HG03139 (cell line): ENCODE data around the gene ST7.

ENCODE experiments used
- ATAC-seq: cut with Tn5 transposase; IDR thresholded peaks from one replicate; pipeline ENCODE4 v1.9.1; 2021; ENCODE audit not compliant: unreplicated experiment

ST7 gene

DNA sequence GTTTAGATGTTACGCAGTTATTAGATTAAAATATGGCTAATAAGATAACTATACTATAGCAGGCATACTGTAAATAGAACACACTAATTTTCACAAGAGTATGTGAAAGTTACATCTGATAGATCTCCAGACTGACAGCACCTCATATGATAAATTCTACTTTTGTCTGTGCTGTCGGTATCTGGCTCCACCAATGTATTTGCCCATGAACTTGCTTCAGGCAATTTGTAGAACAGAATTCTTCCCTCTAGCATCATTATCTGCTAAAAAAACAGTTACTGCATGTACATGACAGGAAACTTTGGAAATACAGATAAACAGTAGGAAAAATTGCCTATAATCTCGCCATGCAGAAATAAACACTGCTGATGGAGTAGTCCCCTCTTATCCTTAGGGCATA, 231.8 kb downstream of the ST7 start:
- ATAC-seq = no peak

DNA sequence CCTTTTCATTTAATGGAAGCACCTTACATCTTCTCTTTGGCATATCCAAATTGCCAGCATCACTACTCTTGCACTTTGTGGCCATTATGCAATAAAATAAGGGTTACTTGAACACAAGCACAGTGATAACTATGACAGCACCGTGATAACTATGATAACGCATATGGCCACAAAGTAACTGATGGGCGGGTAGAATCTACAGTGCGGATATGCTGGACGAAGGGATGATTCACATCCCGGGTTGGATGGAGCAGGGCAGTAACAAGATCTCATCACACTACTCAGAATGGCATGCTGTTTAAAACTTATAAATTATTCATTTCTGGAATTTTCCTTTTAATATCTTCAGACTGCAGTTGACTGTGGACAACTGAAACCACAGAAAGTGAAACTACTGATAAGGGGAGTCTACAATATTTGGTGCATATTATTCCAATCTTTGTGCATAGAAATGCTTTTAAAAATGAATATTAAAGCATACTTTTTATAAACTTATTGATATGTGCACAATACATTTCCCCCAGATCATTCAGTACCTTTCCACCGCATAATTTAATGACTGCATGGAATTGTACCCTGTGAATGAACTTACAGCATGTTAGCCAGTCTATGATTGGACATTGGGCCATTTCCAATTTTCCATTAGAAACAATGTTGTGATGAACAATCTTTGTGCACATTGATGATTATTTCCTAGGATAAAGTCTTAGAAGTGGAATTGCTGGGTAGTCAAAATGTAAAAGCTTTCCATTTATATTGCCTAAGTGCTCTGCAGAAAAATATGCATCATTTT, 233.1 kb downstream of the ST7 start:
- no peak for ATAC-seq

DNA sequence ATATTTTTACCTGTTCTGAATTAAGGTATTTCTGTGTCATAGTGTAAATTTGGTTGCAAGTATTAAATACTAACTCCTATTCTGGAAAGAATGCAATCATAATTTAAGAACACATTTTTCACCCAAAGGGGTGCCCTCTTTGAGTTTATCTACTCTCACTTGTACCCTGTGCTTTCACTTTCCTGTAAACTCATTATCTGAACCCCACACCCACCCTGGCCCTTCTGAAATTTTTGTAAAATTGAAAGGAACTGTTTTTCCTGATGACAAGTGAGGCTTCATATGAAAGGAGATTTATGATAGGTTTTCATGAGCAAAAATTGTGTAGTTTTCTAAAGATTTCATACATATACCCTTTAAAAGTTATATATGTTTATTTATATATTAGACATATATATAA, 235.1 kb downstream of the ST7 start:
- ATAC-seq = no peak

DNA sequence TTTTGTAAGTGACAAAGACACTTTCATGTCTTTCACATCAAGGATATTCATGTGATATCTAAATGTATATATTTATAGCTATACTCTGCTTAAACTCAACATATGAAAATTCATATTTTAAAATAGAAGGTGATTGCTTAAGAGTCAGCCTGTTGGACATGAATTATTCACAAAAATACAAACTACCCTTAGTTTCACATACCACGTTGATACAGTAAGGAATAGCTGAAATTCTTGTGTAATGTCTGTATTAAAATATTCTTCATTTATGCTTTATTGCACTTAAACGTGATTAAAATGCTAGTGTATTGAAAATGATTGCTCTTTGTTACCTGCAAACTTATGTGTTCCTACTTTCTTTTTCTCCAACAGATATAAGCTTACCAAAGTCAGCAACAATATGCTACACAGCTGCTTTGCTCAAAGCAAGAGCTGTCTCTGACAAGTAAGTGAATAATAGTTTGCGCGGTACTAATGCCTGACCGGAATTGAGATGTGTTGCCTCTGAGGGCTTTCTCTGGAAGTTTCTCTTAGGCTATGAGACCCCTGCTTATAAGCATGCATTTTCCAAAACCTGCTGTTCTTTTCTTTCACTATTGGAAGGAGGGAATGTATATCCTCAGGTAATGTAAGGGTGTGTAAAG, 235.8 kb downstream of the ST7 start:
- ATAC-seq = no peak

DNA sequence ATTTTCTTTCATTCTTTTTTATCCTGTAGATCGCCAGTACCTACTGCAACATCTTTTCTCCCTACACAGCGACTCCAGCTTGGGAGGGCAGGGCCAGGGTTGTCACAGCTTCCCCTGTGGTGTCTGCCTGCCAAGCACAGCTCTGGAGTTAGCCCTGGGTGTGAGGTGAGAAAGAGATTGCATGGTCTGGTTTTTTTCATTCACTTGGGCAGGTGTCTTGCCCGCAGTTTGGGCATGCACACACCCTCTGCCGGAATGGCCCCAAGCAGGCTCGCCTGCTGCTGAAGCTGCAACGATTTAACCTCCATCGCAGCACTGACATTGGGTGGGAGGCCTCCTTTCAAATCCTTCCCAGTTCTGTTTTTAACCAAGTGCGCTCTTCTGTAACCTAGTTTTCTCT, 236.8 kb downstream of the ST7 start:
- no peak for ATAC-seq

DNA sequence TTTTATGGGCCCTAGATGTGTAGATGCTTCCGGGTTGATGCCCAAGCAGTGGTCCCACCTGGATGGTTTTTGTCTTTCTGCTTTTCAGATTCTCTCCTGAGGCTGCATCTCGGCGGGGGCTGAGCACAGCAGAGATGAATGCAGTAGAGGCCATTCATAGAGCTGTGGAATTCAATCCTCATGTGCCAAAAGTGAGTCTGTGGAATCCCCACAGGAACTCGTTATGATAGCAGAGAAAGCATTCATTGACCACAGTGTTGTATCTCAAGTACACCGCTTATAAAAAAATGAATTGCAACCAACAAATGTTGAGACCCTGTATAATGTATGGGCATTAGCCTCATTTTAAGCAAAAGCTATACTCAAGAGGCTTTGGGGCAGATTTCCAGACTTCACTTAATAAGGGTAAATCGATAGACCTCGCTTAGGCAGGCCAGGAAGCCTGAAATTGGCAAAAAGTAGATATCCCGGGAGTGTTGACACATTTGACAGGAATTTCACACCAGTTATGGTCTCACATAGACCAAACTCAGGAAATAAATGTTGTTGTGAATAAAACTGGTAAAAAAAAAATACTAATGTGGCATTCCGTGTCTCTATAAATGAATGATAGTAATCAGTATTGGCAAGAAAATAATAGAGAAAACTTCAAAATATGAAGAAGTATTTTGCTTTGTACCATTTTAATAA, 237.6 kb downstream of the ST7 start:
- ATAC-seq = no peak

DNA sequence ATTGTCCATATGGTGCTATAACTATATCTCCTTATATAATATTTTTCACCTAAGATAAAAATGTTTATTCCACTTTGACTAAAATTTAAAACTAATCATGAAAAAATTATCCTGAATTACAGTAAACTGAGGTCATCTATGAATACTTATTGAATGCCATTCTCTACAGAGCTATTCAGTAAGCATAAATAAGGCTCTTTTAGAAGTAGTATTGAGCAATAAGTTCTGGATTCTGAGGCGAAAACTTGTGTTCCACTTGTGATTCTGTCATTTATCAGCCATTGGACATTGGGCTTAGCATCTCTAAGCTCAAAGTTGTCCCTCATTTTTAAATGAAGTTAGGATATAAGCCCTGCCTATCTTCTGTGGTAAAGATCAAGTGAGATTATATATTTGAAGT, 238.8 kb downstream of the ST7 start:
- ATAC-seq = no peak

DNA sequence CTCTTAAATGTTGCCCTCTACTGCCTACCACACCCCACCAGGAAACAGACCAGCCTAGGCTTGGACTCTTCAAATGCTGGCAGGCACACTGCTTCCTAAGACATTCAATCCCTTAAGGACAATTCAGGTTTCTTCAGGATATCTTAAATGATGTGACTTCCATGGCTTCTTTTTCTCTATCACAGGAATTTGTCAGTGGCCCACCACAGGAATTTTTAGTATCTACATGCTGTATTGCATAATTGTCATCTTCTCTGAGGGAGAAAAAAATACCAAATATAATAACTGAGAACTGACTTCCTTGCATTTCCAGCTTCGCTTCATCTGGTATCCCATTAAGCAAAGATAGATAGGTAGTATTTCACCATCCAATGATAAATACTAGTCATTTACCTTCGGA, 240.3 kb downstream of the ST7 start:
- no peak for ATAC-seq

DNA sequence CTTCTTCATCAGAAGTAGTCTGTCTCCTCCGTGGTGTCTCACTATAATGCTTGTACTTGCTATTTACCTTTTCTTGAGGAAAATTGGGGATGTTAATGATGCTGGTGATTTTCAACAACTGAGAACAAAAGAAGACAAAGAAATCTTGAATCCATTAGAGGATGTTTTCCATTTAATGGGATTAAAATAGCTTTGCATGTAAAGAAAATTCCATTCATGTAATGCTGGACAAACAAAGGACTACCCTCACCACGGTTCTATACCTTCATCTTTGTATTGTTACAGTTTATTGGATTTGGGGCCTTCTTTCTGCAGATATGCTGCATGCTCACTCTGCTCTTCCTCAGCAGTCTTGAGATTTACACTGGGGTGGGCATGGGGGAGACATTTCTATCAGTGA, 241.1 kb downstream of the ST7 start:
- ATAC-seq = no peak

DNA sequence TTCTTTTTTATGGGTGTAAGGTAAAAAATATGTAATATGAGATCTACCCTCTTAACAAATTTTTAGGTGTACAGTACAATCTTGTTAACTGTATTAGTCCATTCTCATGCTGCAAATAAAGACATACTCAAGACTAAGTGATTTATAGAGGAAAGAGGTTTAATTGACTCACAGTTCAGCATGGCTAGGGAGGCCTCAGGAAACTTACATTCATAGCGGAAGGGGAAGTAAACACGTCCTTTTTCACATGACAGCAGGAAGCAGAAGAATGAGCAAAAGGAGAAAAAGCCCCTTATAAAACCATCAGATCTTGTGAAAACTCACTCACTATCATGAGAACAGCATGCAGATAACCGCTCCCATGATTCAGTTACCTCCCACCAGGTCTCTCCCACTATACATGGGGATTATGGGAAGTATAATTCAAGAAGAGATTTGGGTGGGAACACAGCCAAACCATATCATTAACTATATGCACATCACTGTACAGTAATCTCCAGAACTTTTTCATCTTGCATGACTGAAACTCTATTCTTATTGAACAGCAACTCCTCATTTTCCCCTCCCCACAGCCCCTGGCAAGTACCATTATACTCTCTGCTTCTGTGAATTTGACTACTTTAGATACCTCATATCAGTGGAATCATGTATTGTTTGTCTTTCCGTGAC, 242.2 kb downstream of the ST7 start:
- no peak for ATAC-seq

DNA sequence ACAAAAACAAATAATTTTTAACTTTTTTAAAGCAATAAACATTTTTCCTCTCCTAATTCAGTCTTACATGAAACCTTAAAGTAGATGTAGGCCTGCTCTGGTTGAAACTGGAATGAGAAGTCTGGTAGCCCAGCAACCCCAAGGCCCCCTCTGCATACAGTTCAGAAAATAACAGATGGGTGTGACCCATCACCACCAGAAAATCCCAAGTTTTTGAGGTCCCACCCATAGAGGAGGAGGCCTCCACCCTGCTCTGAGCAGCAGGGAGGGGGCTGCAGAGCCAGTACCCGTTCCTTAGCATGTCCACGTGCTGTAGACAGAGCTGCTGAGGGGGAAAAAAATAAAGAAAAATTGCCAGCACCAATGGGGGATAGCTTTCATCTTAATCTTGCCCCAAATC, 246.8 kb downstream of the ST7 start:
- ATAC-seq = no peak

DNA sequence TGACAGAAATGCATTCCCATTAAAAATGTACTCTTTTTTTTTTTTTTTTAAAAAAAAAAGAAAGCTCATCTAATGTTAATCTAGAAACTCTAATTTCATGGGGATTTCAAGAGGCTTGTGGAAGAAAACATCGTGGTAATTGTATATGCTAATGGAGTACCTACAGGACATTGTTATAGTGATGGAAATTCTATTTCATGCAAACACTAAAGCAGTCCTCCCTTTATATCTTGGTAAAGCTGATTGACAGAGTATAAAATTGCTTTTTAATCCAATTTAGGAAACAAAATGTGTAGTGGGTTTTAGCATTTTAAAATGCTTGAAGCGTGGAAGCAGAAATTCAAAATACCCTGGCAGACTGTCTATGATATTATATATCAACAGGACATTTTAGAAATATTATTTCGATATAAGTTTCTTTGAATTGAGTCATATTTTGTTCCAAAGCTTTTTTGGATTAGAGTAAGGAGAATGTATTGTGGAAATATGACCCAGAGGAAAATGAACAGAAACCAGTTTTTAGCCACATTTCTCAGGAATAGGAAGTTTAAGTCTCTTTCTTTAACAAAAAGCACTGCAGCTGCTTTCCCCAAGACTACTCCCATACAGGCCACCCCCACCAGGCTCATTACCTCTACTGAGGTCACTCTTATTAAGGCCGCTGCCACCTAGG, 247.6 kb downstream of the ST7 start:
- ATAC-seq = no peak

DNA sequence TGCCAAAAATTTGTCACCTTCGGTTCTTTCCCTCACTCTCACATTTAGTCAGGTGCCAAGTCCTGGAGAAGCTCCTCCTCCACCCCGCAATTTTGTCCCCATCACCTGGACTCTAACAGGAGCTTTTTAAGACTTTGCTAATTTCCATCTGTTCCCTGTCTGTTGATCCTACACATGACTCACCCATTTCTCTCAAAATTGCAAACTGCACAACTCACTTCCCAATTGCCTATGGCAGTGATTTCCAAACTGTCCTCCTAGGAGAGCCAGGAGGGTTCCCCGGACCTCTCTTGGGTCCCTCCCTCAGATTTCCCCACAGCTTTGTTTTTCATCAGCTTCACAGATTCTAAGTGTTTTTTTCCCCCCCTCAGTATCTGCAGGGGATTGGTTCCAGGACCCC, 249.2 kb downstream of the ST7 start:
- no peak for ATAC-seq

DNA sequence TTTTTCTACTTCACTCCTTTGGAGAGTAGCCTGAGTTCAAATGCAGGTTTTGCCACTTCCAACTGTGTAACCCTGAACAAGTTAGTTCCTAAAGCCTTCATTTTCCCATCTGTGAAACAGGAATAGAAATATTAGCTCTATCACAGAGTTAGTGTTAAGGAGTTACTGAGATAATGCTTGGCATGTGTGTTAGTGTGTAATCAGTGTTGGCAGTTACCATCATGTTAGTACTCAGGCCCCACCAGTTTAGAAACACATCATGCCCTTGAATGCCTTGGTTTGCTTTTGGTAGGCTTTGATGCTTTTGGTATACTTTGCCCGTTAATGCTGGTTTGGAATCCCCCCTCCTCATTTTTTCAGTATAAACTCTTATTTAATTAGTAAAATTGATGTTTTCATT, 249.9 kb downstream of the ST7 start:
- ATAC-seq = no peak

DNA sequence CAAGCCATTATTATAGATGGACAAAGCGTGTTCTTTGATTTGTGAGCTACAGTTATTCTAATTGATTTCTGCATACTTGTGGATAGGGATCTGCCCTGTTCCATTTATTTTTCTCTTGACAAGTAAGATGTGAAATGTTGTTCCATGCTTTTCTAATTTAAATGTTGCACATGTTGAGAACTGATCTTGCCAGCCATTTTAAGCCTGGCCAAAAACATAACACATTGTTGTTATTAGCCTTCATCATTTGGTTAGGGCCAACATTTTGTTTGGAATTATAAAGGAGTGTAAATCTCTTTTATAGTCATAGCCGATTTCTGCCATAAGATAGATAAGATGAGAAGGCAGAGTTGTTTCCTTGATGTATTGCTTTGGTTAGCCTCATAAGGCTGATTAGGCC, 252.6 kb downstream of the ST7 start:
- ATAC-seq = no peak

DNA sequence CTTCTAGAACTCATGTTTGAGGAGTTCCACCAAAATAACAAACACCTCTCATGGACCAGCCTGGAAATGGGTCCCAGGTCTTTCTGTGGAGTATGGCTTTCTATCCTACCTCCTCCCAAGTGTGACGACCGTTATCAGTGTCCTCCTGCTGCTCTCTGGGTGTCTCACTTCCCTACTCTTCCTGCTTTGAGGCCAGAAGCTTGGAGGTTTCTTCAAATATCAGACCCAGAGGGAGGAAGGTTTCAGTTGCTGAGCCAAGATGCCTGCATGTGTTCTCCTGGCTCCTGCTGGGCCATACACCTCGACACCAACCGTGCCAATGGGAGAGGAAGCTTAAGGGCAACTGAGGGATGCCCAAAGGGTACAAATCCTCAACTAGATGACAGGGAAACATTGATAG, 255.0 kb downstream of the ST7 start:
- ATAC-seq = no peak

DNA sequence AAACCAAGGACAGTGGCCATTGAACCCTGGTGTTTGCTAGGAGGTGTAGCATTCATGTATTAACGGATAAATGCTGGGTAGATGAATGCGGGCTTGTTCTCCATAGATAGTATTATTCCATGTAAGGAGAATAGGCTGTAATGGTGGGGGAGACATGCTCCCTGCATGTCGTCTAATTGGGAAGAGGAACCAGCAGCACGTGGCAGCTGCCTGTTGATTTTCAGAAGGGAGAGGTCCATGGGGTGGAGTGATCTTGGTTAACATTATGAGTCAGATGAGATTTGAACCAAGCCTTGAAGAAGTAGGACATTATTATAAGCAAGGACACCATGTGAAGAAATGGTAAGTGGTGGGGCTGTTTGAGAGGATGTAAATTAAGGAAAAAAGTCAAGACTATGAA, 257.1 kb downstream of the ST7 start:
- no peak for ATAC-seq

DNA sequence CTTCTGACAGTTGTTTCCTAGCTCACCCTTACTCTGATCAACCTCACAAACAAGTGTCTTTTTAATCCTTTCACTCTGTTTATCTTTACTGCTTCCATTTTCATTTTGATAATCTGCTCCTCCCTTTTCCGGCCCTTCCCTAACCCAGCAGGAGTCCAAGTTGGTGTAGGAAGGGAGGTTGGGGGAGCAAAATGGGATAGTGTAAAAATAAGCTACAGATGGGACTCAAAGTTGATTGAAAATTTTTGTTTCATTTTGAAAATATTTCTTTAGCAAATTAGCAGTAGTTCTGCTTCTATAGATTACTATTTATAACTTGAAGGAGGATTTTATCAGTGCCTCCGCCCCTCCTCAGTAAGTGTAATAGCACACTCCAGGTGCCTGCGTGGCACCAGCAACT, 257.6 kb downstream of the ST7 start:
- no peak for ATAC-seq

DNA sequence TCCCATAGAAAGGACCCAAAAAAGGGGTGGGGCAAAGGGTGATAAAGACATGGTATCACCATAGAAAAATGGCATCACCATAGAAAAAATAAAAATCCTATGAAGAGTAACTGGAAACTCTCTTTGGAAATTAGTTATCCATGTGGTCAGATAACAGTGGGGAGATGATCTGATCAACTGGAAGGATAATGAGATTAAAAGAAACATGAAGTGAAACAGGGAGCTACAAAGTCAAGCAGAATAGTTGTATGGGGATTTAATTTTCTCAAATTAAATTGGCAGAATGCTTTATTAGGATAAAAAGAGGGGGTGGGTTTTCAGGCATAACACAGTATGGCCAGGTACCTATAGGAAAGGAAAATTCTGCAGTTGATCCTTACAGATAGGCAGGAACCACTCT, 258.3 kb downstream of the ST7 start:
- ATAC-seq = no peak

DNA sequence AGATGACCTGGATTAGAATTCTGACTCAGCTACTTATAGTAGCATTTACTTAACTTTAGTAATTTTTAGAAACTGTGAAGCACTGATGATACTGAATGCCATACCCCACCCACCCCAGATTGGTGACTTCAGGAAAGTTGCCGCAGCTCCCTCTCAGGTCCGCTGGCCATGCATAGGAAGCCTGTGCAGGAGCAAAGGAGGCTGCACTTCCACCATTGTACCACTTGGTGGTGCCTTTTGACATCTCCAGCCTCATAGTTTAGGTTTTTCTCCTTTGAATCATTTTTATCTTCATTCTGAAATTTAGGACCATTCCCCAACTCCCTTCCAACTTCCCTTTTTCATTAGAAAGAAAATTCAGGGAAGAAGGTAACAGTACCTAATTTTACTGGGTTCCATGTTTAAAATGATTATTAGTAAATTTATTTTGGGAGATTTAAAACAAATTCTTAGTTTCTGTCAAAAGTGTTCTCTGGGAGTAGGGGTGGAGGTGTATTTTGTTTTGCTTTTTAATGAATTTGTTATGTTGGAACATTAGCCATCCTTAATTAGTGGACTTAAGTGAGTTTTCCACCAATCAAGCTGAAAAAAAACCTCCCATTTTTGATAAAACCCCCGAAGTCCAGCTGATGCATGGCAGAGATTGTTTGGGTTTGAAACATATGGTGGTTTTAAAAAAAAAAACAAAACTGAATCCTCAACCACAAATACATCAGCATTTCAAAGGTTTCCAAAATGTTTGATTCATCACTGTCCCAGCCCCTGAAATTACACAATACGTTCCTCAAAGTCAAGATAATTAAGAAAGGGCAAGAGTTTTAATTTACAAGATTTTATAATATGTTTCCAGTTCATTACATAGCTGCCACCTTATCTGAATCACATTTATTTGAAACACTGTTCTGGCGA, 259.9 kb downstream of the ST7 start:
- peak; percentile 77 for ATAC-seq
